Measurements from ENCODE around the gene ARHGEF17.

Gene ARHGEF17

GRCh38 chr11:73323464-73323863 is 15.4 kb downstream of the ARHGEF17 start:
- no peak overlapping the region for H3K27ac ChIP-seq (ENCODE audit: low read length)
- no peak for DNase-seq (ENCODE audit: low read depth, low spot score)
- H3K27me3 ChIP-seq (ENCODE audit: control insufficient read depth, insufficient read depth, low read length), result no peaks in the 10 kb centered on the region
- no peaks in the 10 kb centered on the region for H3K36me3 ChIP-seq (ENCODE audit: control insufficient read depth, insufficient read depth, low read length)
- H3K9me3 ChIP-seq (ENCODE audit: control insufficient read depth, insufficient read depth, low read length), result no peaks in the 10 kb centered on the region
- WGBS (ENCODE audit: insufficient coverage, insufficient read length), result no CpG with 5 or more reads among the region's 14 CpGs
- H3K4me3 ChIP-seq (ENCODE audit: low read length), result no peak overlapping the region
- H3K4me1 ChIP-seq (ENCODE audit: control insufficient read depth, insufficient read depth, low read length), result peaks cover 9% of the 10 kb centered on the region

- DNase-seq (ENCODE audit: low read depth, low spot score), result no peak
- Histone ChIP-seq H3K27ac (ENCODE audit: low read length) (no peak overlapping the region), H3K27me3 (ENCODE audit: control insufficient read depth, insufficient read depth, low read length) (no peaks in the 10 kb centered on the region), H3K36me3 (ENCODE audit: control insufficient read depth, insufficient read depth, low read length) (no peaks in the 10 kb centered on the region), H3K4me1 (ENCODE audit: control insufficient read depth, insufficient read depth, low read length) (peaks cover 9% of the 10 kb centered on the region), H3K9me3 (ENCODE audit: control insufficient read depth, insufficient read depth, low read length) (no peaks in the 10 kb centered on the region), H3K4me3 (ENCODE audit: low read length) (no peak overlapping the region)
- no CpG with 5 or more reads among the region's 9 CpGs for WGBS (ENCODE audit: insufficient coverage, insufficient read length)
Measured at GRCh38 chr11:73324116-73324515, 16.0 kb downstream of the ARHGEF17 start.

- Histone ChIP-seq H3K27ac (ENCODE audit: low read length) (no peak overlapping the region), H3K4me1 (ENCODE audit: control insufficient read depth, insufficient read depth, low read length) (peaks cover 9% of the 10 kb centered on the region), H3K9me3 (ENCODE audit: control insufficient read depth, insufficient read depth, low read length) (no peaks in the 10 kb centered on the region), H3K4me3 (ENCODE audit: low read length) (no peak overlapping the region), H3K27me3 (ENCODE audit: control insufficient read depth, insufficient read depth, low read length) (no peaks in the 10 kb centered on the region), H3K36me3 (ENCODE audit: control insufficient read depth, insufficient read depth, low read length) (no peaks in the 10 kb centered on the region)
- no peak for DNase-seq (ENCODE audit: low read depth, low spot score)
- no CpG with 5 or more reads among the region's 2 CpGs for WGBS (ENCODE audit: insufficient coverage, insufficient read length)
Measured at GRCh38 chr11:73324665-73325035, 16.6 kb downstream of the ARHGEF17 start.

GRCh38 chr11:73325036-73325981 is 17.2 kb downstream of the ARHGEF17 start:
- no peak for DNase-seq (ENCODE audit: low read depth, low spot score)
- Histone ChIP-seq H3K27ac (ENCODE audit: low read length) (no peak overlapping the region), H3K36me3 (ENCODE audit: control insufficient read depth, insufficient read depth, low read length) (no peaks in the 10 kb centered on the region), H3K9me3 (ENCODE audit: control insufficient read depth, insufficient read depth, low read length) (no peaks in the 10 kb centered on the region), H3K27me3 (ENCODE audit: control insufficient read depth, insufficient read depth, low read length) (no peaks in the 10 kb centered on the region), H3K4me1 (ENCODE audit: control insufficient read depth, insufficient read depth, low read length) (peaks cover 9% of the 10 kb centered on the region), H3K4me3 (ENCODE audit: low read length) (no peak overlapping the region)
- WGBS (ENCODE audit: insufficient coverage, insufficient read length), result no CpG with 5 or more reads among the region's 13 CpGs

- Histone ChIP-seq H3K9me3 (ENCODE audit: control insufficient read depth, insufficient read depth, low read length) (no peaks in the 10 kb centered on the region), H3K4me3 (ENCODE audit: low read length) (no peak overlapping the region), H3K36me3 (ENCODE audit: control insufficient read depth, insufficient read depth, low read length) (no peaks in the 10 kb centered on the region), H3K27ac (ENCODE audit: low read length) (no peak overlapping the region), H3K27me3 (ENCODE audit: control insufficient read depth, insufficient read depth, low read length) (peaks cover 4% of the 10 kb centered on the region), H3K4me1 (ENCODE audit: control insufficient read depth, insufficient read depth, low read length) (peaks cover 16% of the 10 kb centered on the region)
- DNase-seq (ENCODE audit: low read depth, low spot score), result no peak
- WGBS (ENCODE audit: insufficient coverage, insufficient read length), result no CpG with 5 or more reads among the region's 10 CpGs
Measured at GRCh38 chr11:73326929-73327811, 19.1 kb downstream of the ARHGEF17 start.

GRCh38 chr11:73327812-73328364 is 19.8 kb downstream of the ARHGEF17 start:
- Histone ChIP-seq H3K27me3 (ENCODE audit: control insufficient read depth, insufficient read depth, low read length) (peaks cover 8% of the 10 kb centered on the region), H3K9me3 (ENCODE audit: control insufficient read depth, insufficient read depth, low read length) (no peaks in the 10 kb centered on the region), H3K4me3 (ENCODE audit: low read length) (no peak overlapping the region), H3K4me1 (ENCODE audit: control insufficient read depth, insufficient read depth, low read length) (peaks cover 17% of the 10 kb centered on the region), H3K27ac (ENCODE audit: low read length) (no peak overlapping the region), H3K36me3 (ENCODE audit: control insufficient read depth, insufficient read depth, low read length) (no peaks in the 10 kb centered on the region)
- DNase-seq (ENCODE audit: low read depth, low spot score), result no peak
- WGBS (ENCODE audit: insufficient coverage, insufficient read length), result no CpG with 5 or more reads among the region's 4 CpGs

GRCh38 chr11:73330569-73331093 is 22.6 kb downstream of the ARHGEF17 start:
- WGBS (ENCODE audit: insufficient coverage, insufficient read length), result no CpG with 5 or more reads among the region's 3 CpGs
- H3K27me3 ChIP-seq (ENCODE audit: control insufficient read depth, insufficient read depth, low read length), result peaks cover 28% of the 10 kb centered on the region
- H3K36me3 ChIP-seq (ENCODE audit: control insufficient read depth, insufficient read depth, low read length), result no peaks in the 10 kb centered on the region
- H3K4me1 ChIP-seq (ENCODE audit: control insufficient read depth, insufficient read depth, low read length), result peaks cover 16% of the 10 kb centered on the region
- no peak for DNase-seq (ENCODE audit: low read depth, low spot score)
- H3K9me3 ChIP-seq (ENCODE audit: control insufficient read depth, insufficient read depth, low read length), result no peaks in the 10 kb centered on the region
- no peak overlapping the region for H3K4me3 ChIP-seq (ENCODE audit: low read length)
- H3K27ac ChIP-seq (ENCODE audit: low read length), result no peak overlapping the region

GRCh38 chr11:73331138-73331916 is 23.3 kb downstream of the ARHGEF17 start:
- Histone ChIP-seq H3K9me3 (ENCODE audit: control insufficient read depth, insufficient read depth, low read length) (no peaks in the 10 kb centered on the region), H3K36me3 (ENCODE audit: control insufficient read depth, insufficient read depth, low read length) (no peaks in the 10 kb centered on the region), H3K4me3 (ENCODE audit: low read length) (no peak overlapping the region), H3K27me3 (ENCODE audit: control insufficient read depth, insufficient read depth, low read length) (peaks cover 28% of the 10 kb centered on the region), H3K4me1 (ENCODE audit: control insufficient read depth, insufficient read depth, low read length) (peaks cover 16% of the 10 kb centered on the region), H3K27ac (ENCODE audit: low read length) (no peak overlapping the region)
- WGBS (ENCODE audit: insufficient coverage, insufficient read length), result no CpG with 5 or more reads among the region's 4 CpGs
- no peak for DNase-seq (ENCODE audit: low read depth, low spot score)

GRCh38 chr11:73333173-73333572 is 25.1 kb downstream of the ARHGEF17 start:
- H3K27me3 ChIP-seq (ENCODE audit: control insufficient read depth, insufficient read depth, low read length), result peaks cover 28% of the 10 kb centered on the region
- H3K27ac ChIP-seq (ENCODE audit: low read length), result no peak overlapping the region
- DNase-seq (ENCODE audit: low read depth, low spot score), result no peak
- no CpG with 5 or more reads among the region's 11 CpGs for WGBS (ENCODE audit: insufficient coverage, insufficient read length)
- no peaks in the 10 kb centered on the region for H3K36me3 ChIP-seq (ENCODE audit: control insufficient read depth, insufficient read depth, low read length)
- no peak overlapping the region for H3K4me3 ChIP-seq (ENCODE audit: low read length)
- peaks cover 16% of the 10 kb centered on the region for H3K4me1 ChIP-seq (ENCODE audit: control insufficient read depth, insufficient read depth, low read length)
- no peaks in the 10 kb centered on the region for H3K9me3 ChIP-seq (ENCODE audit: control insufficient read depth, insufficient read depth, low read length)

All from iPS DF 6.9 (cell line).